IPS DF 19.7 (cell line): ENCODE results near the gene HK2.
"Not testable (repeated sequence)": the region's sequence is repeated elsewhere in the genome, so short reads cannot be mapped to it uniquely, and the experiment has no call there.

ENCODE experiments used
- DNase-seq: peaks from one replicate; pipeline ENCODE4 v3.0.0-alpha.2; 2013; ENCODE audit warnings: low read depth, low spot score

The HK2 gene

DNA sequence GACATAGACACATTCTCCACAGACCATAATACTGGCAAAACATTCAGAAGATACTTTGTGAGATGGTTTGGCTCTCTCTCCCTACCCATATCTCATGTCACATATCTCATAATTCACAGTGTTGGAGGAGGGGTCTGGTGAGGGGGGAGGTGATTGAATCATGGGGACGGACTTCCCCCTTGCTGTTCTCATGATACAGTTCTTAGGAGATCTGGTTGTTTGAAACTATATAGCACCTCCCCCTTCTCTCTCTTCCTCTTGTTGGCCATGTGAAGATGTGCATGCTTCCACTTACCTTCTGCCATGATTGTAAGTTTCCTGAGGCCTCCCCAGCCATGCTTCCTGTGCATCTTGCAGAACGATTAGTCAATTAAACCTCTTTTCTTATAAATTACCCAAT is 61.1 kb downstream of the HK2 start:
- no peak for DNase-seq

DNA sequence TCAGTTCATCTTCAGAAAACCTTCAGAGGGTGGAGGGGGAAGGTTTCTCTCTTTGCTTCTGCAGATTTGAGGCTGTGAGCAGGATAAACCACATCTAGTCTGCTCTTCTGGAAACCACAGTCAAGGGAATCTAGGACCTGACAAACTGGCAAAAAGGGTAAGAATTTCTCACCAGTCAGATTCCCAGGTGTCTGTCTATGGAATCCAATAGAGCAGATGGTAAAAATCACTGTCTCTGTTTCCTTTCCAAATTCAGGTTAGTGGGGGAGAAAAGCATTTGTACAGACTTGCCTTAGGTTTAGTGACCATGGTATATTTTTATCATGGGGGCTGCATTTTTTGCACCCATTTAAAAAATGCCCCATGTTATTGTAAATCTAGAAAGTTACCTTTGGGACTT is 62.3 kb downstream of the HK2 start:
- DNase-seq = no peak

DNA sequence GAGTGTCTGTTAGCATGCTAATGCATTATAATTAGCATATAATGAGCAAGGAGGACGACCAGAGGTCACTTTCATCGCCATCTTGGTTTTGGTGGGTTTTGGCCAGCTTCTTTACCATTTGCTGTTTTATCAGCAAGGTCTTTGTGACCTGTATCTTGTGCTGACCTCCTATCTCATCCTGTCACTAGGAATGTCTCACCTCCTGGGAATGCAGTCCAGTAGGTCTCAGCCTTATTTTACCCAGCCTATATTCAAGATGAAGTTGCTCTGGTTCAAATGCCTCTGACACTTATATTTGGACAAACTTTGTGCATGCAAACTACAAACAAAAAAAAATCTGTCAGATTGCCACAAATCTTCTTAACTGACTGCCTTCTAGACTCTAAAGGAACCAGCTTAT is 66.3 kb downstream of the HK2 start:
- DNase-seq = not testable (repeated sequence)

DNA sequence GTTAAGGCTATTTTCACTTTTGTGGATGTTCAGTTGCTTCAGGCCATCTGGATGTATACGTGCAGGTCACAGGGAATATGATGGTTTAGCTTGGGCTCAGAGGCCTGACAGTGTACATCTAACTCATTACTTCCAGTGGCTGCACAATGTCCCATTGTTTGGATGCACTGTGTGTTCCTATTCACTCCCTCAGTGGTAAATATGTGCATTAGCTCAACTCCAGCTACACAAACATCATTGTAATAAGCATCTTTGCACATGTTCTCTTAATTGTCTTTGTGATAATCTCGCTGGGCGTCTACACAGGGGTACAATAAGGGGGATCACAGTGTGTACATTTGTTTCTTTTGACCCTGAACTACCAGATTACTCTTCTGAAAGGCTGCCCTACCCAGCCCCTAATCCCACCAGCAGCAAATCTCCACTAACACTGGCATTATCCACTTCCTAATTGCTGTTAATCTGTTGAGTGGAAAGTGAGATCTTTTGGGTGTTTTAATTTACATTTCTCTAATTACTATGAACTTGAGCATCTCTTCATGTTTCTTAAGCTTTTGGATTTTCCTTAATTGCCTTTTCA is 68.4 kb downstream of the HK2 start:
- no peak for DNase-seq

DNA sequence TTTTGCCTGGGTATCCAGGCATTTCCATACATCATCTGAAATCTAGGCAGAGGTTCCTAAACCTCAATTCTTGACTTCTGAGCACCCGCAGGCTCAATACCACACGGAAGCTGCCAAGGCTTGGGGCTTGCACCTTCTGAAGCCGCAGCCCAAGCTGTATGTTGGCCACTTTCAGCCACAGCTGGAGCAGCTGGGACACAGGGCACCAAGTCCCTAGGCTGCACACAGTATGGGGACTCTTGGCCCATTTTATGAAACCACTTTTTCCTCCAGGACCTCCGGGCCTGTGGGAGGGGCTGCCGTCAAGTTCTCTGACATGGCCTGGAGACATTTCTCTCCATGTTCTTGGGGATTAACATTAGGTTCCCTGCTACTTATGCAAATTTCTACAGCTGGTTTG is 72.5 kb downstream of the HK2 start:
- DNase-seq = no peak

DNA sequence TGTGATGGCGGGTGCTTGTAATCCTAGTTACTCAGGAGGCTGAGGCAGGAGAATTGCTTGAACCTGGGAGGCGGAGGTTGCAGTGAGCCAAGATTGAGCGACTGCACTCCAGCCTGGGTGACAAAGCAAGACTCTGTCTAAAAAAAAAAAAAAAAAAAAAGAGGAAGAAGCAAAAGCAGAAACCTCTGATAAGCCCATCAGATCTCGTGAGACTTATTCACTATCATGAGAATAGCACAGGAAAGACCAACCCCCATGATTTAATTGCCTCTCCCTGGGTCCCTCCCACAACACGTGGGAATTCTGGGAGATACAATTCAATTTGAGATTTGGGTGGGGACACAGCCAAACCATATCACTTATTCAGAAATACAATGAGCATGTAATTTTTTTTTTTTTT is 73.6 kb downstream of the HK2 start:
- DNase-seq = not testable (repeated sequence)

DNA sequence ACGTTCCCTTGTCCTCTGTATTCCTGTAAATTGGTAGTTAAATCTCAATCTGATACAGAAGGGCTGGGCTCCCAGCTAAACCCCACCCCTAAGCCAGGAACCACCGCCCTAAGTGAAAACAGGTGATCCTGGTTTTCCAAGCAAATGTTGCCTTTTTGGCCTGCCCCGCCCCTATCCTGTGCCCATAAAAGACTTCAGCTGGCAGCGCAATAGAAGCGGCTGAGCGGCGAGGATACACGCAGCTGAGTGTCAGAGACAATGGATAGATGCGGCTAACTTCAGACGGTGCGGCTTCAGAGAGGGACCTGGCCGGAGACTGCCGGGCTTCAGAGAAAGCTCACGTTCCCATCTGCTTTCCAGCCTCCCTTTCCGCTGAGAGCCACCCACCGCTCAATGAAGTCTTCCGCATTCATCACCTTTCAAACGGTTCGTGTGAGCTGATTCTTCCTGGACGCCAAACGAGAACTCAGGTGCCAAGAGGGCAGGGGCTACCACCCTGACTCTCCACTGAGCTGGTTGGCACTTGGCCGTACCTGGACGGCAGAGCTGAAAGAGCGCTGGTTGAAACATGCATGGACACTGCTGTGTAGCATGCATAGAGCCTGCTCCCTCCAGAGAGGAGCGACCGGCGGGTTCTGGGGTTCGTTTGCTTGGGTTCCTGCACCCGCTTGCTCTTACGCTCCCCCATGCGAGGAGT is 75.0 kb downstream of the HK2 start:
- DNase-seq = no peak

DNA sequence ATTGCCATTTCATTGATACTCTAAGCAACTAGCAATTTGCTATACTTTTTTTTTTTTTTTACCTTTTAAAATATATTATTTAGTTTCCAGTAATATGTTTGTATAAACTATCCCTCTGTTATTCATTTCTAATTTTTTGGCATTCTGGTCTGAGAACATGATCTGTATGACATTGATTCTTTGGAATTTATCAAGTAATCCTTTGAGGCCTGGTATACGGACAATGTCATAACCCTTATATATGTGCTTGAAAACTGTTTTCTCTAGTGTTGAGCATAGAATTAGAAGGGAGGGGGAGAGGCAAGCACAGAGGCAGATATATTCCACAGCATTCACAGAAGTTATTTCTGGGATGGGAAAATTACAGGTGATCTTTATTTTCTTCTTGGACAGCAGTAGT is 76.3 kb downstream of the HK2 start:
- no peak for DNase-seq

DNA sequence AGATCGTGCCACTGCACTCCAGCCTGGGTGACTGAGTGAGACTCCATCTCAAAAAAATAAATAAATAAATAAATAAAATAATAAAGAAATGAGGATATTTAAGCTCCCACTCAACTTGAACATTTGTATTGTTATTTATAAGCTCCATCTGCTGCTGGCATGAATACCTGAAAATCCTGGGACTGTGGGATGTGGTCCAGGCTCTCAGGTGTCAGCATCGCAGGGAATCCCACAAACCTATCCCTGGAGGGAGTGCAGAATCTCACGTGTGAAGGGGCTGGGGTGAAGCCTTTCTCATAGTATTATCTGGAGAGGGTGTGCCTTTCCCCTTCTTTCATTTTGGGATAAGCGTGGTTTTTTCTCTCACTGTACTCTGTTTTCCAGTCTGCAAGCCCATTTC is 77.1 kb downstream of the HK2 start:
- no peak for DNase-seq

DNA sequence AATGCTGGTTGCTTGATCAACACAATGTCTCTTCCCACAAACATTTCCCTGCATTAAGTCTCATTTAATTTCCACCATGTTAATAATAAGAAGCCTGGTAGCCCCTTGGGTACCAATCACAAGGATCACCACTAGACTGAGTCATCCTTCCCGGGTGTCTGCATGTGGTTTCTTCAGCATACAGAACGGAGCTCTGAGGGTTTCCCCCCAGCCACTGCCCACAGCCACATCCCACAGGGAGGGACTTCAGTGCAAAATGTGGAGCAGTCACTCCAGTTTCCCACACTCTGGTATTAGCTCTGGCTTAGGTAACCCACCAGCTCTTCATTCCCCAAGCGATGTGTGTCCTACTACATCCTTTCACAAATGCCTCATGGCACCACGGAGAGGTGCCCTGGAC is 81.8 kb downstream of the HK2 start:
- no peak for DNase-seq

DNA sequence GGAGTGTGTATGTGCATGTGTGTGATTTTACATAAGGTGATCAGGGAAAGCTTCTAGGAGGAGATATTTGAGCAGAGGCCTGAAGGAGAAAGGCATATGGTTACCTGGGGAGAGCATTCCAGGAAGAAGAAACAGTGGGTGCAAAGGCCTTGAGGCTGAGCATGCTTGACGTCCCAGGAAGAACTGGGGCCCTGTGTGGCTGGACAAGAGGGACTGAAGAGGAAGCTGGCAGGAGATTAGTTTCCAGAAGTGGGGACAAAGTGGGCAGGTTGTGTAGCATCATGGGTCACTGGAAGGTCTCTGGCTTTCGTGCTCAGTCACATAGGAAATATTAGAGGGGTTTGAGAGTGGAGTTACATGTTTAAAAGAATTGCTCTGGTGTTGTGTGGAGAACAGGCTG is 82.5 kb downstream of the HK2 start:
- no peak for DNase-seq

DNA sequence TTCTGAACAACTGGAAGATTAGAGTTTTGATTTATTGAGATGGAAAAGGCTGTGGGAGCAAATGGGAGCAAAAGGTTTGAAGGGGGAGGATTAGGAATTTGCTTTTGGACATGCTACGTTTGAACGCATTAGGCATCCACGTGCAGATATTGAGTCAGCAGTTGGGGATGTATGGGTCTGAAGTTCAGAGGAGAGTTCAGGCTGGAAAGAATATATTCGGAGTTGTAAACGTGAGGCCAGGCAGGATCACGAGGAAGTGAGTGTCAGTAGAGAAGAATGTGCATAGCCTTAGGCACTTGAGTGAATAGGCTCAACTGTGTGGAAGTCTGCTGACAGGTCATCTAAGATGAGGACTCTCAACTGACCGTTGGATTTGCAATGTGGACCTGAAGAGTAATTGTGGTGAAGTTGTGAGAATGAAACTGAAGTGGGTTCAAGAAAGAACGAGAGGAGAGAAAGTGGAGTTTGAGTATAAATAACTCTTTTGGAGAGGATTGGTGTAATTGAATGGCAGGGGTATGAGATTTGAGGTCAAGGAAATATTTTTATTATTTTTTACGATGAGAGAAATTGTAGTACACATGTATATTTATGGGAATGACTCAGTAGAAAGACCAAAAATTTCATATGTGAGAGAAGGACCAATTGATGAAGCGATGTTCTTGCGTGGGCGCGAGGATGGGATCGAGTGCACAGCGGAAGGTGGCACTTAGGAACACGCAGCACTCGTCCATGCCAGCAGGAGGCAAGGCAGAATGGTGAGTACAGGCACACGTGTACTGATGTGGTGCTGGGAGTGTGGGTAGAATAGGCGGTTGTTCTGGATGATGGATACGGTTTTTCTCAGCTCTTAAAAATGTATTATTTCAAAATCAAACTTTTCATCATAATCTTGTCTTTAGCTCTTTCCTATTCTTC is 84.0 kb downstream of the HK2 start:
- DNase-seq = no peak

DNA sequence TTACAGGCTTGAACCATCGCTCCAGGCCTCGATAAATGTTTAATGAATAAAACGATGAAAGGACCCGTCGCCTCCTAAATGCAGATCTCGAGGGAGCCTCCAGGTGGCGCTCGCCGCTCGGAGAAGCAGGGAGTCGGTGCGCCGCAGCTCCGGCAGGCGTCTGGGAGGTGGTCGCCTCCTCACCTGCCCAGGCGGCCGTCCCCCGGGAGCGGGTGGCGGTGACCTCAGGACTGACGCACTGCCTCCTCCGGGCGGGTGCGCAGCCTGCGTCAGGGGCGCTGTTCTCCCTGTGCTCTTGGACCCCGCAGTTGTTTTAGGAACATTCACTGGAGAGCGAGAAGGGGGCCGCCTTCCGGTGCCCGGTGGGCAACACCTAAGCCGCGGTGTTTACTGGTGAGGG is 85.9 kb downstream of the HK2 start:
- peak; percentile 33 for DNase-seq

DNA sequence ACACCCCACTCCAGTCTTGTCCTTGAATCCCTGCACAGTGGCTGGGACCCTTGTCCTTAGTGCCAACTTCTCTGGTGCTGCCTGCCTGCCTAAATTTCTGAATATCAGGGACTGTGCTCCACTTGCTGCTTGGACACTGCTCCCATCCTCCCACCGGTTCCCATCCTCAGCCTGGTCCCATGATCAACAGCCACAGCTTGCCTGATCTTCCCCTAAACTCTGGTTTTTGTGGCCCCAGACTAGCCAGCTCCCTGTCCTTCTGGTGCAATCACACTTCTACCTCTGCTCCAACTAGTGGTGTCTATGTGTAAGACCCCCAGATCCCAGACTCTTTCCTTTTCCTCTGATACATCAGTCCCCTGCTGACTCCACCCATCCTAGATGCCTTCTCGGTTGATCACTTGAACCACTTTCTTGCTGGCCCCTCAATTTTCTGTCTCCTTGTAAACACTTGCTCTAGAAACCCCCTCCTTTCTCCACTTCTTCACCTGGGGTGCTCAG is 87.4 kb downstream of the HK2 start:
- no peak for DNase-seq

DNA sequence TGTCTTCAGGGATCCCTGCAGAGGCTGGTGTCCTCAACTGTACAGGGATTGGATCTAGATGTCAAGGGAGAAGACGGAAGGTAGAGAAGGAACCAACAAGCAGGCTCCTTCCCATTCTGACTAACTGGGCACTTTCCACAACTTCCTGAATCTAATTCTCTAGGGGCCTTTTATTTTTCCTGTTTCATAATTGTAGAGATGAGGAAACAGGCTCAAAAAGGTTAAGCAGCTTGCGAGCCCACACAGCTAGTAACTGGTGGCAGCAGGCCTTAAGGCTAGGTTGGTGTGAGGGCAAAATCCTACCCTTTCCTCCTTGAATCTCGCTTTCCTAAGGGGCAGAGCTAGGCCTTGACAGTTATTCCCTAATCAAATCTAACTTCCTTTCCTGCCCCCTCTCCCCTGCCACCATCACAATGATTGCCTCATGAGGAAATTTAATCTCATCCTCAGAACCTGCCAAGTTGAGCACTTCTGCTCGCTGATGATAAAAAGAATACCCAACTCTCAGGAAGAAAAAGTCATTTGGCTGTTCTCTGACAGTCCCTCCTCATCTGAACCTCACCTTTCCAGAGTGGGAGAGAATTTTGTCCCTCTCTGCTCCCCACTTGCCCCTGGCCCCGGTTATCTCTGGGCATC is 88.8 kb downstream of the HK2 start:
- no peak for DNase-seq

DNA sequence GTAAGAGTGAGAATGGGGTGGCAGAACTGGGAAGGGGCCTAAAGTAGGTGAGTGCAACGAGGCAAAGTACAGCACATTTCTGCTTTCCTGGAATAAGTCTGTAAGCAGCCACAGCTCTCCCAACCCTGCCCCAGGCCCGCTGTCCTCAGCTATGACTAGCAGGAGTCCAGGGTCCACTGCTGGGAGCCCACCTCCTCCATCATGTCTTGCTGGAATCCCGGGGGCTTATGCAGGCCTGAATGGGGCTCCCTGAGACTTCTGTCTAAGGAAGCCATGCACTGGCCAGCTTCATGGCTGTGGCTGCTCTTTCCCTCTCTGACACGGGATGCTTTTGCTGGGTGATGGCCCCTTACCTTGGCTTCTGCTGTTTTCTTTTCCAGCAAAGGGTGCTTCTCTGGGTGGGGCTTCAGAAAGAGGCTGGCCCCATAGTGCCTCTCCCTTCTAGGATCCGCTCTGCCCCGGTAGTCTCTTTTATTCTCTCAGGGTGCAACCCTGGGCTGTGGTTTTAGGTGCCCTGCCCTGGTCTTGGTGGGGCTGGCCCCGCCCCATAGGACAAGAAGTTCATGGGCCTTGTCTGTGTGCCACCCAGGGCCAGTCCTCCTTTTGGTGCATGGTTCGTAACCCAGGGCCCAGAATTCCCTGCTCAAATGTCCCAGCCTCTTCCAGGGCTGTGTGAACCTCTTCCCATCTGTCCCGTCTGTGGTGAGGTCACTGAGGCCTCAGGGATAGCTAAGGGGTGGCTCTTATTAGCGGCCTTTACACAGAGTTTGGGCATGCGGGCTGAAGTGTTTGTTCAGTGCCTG is 90.7 kb downstream of the HK2 start:
- no peak for DNase-seq

DNA sequence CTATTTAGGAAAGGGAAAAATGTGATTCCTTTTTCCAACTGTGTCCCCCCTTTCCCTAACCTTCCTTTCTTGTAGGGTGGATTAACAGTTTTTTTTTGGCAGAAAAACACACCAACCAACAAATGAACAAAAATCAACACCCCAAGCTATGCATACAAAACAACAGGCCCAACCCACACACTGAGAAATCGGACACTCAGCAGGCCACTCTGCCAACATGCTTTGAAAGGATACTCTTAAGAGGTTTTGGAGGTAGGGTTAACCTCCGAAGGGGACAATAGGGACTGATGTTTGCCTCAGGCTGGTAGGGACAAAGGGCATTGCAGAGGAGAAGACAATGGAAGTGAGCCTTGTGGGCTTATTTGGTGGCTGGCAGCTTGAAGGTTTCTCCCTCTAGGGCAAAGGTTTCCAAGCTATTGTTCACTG is 91.4 kb downstream of the HK2 start:
- DNase-seq = no peak

DNA sequence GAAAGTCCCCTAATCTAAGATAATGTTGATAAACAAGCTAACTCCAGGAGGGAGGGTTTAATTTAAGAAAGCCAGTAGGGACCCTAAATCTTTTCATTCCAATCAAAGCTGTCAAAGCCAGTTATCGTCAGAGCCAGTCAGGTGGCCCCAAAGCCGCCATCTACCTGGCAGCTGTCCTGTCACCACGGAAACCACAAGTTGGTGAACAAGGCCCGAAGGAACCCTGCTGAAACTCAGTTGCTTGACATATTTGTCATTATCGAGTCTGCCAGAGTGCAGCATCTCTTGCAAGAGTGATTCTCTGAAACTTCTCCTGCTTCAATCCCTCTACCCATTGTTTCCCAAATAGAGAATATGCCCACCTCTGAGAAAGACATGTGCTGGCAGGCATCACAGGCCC is 93.7 kb downstream of the HK2 start:
- DNase-seq = no peak

DNA sequence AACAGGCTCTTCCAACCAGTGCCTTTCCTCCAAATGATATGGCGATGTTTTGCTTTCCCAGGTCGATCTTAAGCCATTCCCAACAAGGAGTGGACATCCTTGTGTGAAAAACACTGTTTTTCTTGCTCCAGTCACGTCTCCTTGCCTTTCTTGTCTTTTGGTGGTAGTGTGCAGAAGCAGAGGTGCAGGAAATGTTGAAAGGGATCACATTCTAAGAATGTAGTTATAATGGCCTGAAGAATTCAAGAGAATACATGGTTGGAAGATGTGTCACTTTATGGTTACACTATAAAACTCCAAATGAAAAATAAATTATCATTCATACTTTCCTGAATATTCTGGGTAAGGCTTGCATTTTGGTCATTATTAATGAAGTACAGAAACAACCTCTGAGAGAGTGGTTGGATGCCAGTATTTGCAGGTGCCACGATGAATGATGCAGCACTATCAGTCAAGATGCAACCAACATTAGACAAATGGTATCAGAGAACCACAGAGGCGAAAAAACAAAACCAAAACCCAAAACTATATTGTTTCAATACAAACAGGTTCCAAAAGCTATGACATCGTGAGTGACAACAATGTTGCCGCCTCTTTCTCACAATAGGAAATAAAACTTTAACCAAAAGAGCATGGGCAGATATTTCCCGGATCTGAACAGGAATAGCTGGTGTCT is 97.0 kb downstream of the HK2 start:
- DNase-seq = no peak

DNA sequence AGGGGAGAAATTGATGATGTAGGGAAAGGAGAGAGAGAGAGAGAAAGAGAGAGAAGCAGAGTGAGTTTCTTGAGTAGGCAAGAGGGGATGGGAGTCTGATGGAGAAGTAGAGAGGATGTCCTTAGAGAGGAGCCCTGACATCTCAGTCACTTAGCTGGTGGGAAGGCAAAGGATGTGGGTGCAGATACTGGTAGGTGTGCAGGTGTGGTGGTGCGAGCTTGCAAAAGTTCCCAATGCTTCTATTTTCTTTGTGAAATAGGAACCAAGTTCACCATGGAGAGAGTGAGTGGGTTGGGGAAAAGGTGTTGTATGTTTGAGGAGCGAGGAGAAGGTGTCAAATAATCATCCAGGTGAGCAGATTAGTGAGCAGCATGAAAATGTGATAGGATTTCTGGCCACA is 98.0 kb downstream of the HK2 start:
- no peak for DNase-seq

DNA sequence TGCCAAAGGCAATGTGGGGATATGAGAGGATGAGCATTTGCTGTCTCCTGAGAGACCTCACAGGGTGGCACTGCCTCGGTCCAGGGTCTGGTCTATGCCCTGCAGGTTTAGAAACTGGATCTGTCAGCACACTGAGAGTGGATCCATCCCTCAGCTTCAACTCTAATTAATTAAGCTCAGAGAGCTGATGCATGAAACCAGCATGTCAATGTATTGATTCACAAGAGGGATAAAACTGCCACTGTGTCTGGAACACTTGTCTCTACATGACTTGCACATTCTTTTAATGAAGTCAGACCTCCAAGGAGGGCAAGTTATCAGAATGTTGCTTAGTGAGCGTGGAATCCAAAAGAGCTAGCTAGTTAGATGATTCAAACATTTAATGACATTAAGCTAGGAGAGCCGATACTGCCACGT is 102.1 kb downstream of the HK2 start:
- DNase-seq = no peak
